GM12878 (cell line): Measurements from ENCODE around the gene ACKR2.

Experiments
- BHLHE40 ChIP-seq, 2 experiments: fragments of 450-650 bp in 1 of 2; IDR thresholded peaks; 2 replicates each; pipeline ENCODE4 v1.6.1; 2011 to 2017; ENCODE audit warnings: low read depth in 2 of 2, borderline replicate concordance in 1 of 2, improper control_type of control experiment in 1 of 2, low read length in 1 of 2, mild to moderate bottlenecking in 1 of 2
- KAT2A ChIP-seq: conservative IDR thresholded peaks from 2 replicates; pipeline ENCODE4 v1.6.1; 2011; ENCODE audit warnings: low read depth, low read length; ENCODE audit not compliant: control insufficient read depth
- POLR2AphosphoS2 ChIP-seq: IDR thresholded peaks from 2 replicates; pipeline ENCODE4 v1.6.1; 2011; ENCODE audit warnings: low read depth, mild to moderate bottlenecking, low read length, improper control_type of control experiment, moderate library complexity
- POLR2AphosphoS5 ChIP-seq: IDR thresholded peaks from 2 replicates; pipeline ENCODE4 v1.6.1; 2011; ENCODE audit warnings: mild to moderate bottlenecking, low read length, inconsistent platforms
- RCOR1 ChIP-seq: conservative IDR thresholded peaks from 2 replicates; pipeline ENCODE4 v1.6.1; 2012; ENCODE audit warnings: low read depth, low read length, improper control_type of control experiment

DNA sequence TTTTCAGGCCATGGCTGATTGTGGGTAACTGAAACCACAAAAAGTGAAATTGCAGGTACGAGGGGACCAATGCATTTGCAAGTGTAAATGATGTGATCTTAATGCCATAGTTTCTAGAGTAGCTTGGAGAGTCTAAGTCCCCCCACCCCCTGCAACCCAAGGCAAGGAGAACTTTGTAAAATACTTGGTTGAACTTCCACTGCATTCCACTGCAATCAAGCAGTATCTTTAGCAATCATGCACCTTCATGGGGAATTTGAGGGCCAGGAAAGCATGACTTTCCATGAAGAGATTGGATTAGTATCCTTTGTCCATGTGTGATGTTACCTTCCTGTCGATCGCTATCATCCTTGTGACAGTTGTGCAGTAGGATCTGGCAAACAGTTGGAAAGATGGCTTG lies 77.8 kb downstream of the ACKR2 start:
- TF ChIP-seq POLR2AphosphoS5, result no peak
- TF ChIP-seq RCOR1, result no peak
- TF ChIP-seq KAT2A, result no peak
- no peak for TF ChIP-seq BHLHE40 (IDR thresholded peaks at IDR 0.05; ENCODE audit: borderline replicate concordance in 1 of 2, low read depth in 2 of 2, low read length in 1 of 2)
- no peak for TF ChIP-seq POLR2AphosphoS2
